ENCODE data around the gene C7orf25.
"Not testable (repeated sequence)": the region's sequence is repeated elsewhere in the genome, so short reads cannot be mapped to it uniquely, and the experiment has no call there.

C7orf25 gene

GRCh38 chr7:42886129-42886528, 25.7 kb downstream of the C7orf25 start:
- H3K4me3 ChIP-seq (ENCODE audit: control insufficient read depth, low read depth, low read length), result no peak overlapping the region
- TF ChIP-seq CTCF (conservative IDR thresholded peaks at IDR 0.05; ENCODE audit: control insufficient read depth, insufficient read depth, low read depth, low read length), result peak; percentile 46
- DNase-seq (ENCODE audit: low read depth), result peak; percentile 32

DNA sequence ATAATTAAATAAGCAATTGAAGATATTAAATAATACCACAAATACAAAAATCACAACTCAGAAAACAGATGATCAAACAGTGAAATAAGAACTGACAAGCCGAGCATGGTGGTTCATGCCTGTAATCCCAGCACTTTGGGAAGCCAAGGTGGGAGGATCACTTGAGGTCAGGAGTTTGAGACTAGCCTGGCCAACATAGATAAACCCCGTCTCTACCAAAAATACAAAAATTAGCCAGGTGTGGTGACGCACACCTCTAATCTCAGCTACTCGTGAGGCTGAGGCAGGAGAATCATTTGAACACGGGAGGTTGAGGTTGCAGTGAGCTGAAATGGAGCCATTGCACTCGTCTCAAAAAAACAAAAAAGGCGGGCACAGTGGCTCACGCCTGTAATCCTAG, 26.7 kb downstream of the C7orf25 start:
- H3K4me3 ChIP-seq (ENCODE audit: control insufficient read depth, low read depth, low read length); DNase-seq (ENCODE audit: low read depth): not testable (repeated sequence)

DNA sequence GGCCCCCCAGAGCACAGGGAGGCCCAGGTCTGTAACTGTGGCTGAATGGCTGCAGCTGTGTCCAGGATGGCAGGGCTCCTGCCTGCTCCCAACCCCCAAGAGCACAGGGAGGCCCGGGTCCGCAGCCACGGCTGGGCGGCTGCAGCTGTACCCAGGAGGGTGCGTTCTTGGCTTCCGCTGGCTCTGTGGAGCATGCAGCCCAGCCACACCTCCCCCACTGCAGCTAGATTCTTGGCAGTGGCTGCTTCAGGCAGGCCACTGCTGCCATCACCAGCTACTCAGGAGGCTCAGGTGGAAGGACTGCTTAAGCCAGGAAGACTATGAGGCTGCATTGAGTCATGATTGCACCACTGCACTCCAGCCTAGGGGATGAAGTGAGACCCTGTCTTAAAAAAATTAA, 27.9 kb downstream of the C7orf25 start:
- TF ChIP-seq CTCF (conservative IDR thresholded peaks at IDR 0.05; ENCODE audit: control insufficient read depth, insufficient read depth, low read depth, low read length), result no peak
- H3K4me3 ChIP-seq (ENCODE audit: control insufficient read depth, low read depth, low read length), result no peak overlapping the region
- DNase-seq (ENCODE audit: low read depth), result peak; percentile 33

DNA sequence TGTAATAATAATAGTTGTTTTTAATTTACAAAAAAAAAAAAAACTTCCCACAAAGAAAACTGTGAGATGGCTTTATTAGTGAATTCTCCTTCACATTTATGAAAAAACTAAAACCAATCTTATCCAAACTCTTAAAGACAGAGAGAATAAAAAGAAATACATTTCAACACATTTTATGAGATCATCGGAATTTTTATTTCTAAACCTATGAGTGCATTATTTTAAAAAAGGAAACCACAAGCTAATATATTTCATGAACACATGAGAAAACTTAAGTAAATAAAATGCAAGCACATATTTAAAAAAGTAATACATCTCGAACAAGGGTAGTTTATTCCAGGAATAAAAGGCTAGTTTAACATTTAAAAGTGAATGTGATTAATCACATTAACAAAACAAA, 31.5 kb downstream of the C7orf25 start:
- TF ChIP-seq CTCF (conservative IDR thresholded peaks at IDR 0.05; ENCODE audit: control insufficient read depth, insufficient read depth, low read depth, low read length), result no peak
- H3K4me3 ChIP-seq (ENCODE audit: control insufficient read depth, low read depth, low read length), result no peak overlapping the region
- no peak for DNase-seq (ENCODE audit: low read depth)

- no peak overlapping the region for H3K4me3 ChIP-seq (ENCODE audit: control insufficient read depth, low read depth, low read length)
- no peak for TF ChIP-seq CTCF (conservative IDR thresholded peaks at IDR 0.05; ENCODE audit: control insufficient read depth, insufficient read depth, low read depth, low read length)
- DNase-seq (ENCODE audit: low read depth), result no peak
Observed at GRCh38 chr7:42878303-42878702, 33.6 kb downstream of the C7orf25 start.

DNA sequence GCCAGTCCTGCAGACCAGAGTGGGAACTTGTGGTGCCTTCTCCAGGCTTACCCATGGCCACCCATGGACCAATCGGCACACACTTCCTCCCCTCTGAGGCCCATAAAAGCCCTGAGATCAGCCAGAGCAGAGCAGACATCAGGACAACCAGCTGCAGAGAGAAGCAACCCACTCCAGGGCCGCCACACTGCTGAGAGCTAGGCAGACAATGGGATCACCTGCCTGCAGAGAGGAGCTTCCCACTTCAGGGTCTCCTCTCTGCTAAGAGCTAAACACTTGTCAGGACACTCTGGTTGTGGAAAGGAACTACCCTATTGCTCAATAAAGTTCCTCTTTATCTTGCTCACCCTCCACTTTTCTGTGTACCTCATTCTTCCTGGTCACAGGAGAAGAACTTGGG, 34.0 kb downstream of the C7orf25 start:
- no peak for DNase-seq (ENCODE audit: low read depth)
- TF ChIP-seq CTCF (conservative IDR thresholded peaks at IDR 0.05; ENCODE audit: control insufficient read depth, insufficient read depth, low read depth, low read length), result no peak
- no peak overlapping the region for H3K4me3 ChIP-seq (ENCODE audit: control insufficient read depth, low read depth, low read length)

DNA sequence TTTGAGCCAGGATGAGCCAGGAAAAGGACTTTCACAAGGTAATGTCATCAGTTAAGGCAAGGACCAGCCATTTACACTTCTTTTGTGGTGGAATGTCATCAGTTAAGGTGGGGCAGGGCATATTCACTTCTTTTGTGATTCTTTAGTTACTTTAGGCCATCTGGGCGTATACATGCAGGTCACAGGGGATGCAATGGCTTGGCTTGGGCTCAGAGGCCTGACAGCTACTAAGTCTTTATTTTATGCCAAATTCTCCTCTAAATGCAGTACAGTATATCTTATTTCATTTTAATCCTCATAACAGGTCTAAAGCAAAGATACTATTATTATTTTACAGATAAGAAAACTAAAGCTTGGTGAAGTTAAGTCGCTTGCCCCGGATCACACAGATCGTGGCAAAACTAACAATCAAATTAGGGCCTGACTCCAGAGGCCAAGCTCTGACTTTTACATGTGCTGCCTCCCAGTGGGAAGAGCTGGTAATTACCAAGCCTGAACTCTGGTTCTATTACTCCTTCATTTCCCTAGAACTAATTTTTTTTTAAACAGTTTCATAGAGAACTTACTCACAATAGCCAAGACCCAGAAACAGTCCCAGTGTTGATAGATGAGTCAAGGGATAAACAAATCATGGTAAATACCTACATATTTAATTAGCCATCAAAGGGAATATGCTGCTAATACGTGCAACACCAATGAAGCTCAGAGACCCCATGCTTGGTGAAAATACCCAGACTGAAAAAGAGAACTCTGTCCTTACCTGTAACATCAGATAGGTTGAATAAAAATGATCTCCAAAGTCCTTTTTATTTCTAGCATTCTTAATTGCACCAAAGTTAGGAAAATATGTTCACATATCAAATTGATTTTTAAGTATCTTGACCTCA, 35.4 kb downstream of the C7orf25 start:
- no peak overlapping the region for H3K4me3 ChIP-seq (ENCODE audit: control insufficient read depth, low read depth, low read length)
- peak; percentile 85 for TF ChIP-seq CTCF (conservative IDR thresholded peaks at IDR 0.05; ENCODE audit: control insufficient read depth, insufficient read depth, low read depth, low read length)
- peak; percentile 69 for DNase-seq (ENCODE audit: low read depth)
